OCI-LY7 (cell line): ENCODE data around the gene PCTP. TPM values are rescaled to one million over a fixed set of nuclear protein-coding genes. Genes with fewer than 3 reads are reported as not detected.

ENCODE experiments used
- BruUV-seq: library from RNA; stranded (reverse); fragments of 400-500 nt; replicated peaks from 2 replicates; lab custom pipeline; 2021; lab: Mats Ljungman, UMichigan
- CTCF ChIA-PET: fragments of 300-600 bp; sonication (Branson Sonifier 250); formaldehyde crosslinking; loops from one replicate; lab custom pipeline; 2022; ENCODE audit warnings: antibody characterized with exemption; ENCODE audit not compliant: unreplicated experiment; lab: Charles Lee
- POLR2A ChIA-PET: fragments of 300-600 bp; sonication (Branson Sonifier 250); formaldehyde crosslinking; loops from one replicate; lab custom pipeline; 2022; ENCODE audit warnings: antibody characterized with exemption; lab: Charles Lee
- DNase-seq: peaks from one replicate; pipeline ENCODE4 v3.0.0-alpha.2; 2015; ENCODE audit warnings: low spot score
- H2AFZ ChIP-seq: fragments of 200-600 bp; sonication (generic), shearing (Covaris generic); 2 replicates; pipeline ENCODE4 v1.6.1; 2014; ENCODE audit warnings: mild to moderate bottlenecking, antibody characterized with exemption, low read length, moderate library complexity
- H3K27ac ChIP-seq: fragments of 200-600 bp; sonication (generic); 2 replicates; pipeline ENCODE4 v1.5.1; 2014; ENCODE audit warnings: mixed run types, low read depth, mild to moderate bottlenecking, moderate library complexity, low read length, inconsistent platforms; ENCODE audit not compliant: poor library complexity, severe bottlenecking
- H3K36me3 ChIP-seq: fragments of 200-600 bp; sonication (generic); 2 replicates; pipeline ENCODE4 v1.6.1; 2014; ENCODE audit warnings: mild to moderate bottlenecking, antibody characterized with exemption, low read length, moderate library complexity, mixed read lengths; ENCODE audit not compliant: insufficient read depth
- H3K4me1 ChIP-seq: fragments of 200-600 bp; sonication (generic); 2 replicates; pipeline ENCODE4 v1.5.1; 2014; ENCODE audit warnings: mild to moderate bottlenecking, low read length; ENCODE audit not compliant: insufficient read depth, poor library complexity, severe bottlenecking
- H3K4me2 ChIP-seq: fragments of 200-600 bp; sonication (generic); 2 replicates; pipeline ENCODE4 v1.6.1; 2014; ENCODE audit warnings: mild to moderate bottlenecking, low read length
- H3K4me3 ChIP-seq: fragments of 200-600 bp; sonication (generic); 2 replicates; pipeline ENCODE4 v1.5.1; 2014; ENCODE audit warnings: mild to moderate bottlenecking, low read depth, low read length; ENCODE audit not compliant: poor library complexity, severe bottlenecking
- H3K79me2 ChIP-seq: fragments of 200-600 bp; sonication (generic); 2 replicates; pipeline ENCODE4 v1.6.1; 2016; ENCODE audit warnings: low read depth, mild to moderate bottlenecking, low read length, moderate library complexity, mixed read lengths; ENCODE audit not compliant: insufficient read depth
- H3K9me2 ChIP-seq: fragments of 200-600 bp; sonication (generic); 2 replicates; pipeline ENCODE4 v1.6.1; 2016; ENCODE audit warnings: mild to moderate bottlenecking, low read length, mixed read lengths; ENCODE audit not compliant: insufficient read depth
- H3K9me3 ChIP-seq: fragments of 200-600 bp; sonication (generic); 2 replicates; pipeline ENCODE4 v1.6.1; 2014; ENCODE audit warnings: mild to moderate bottlenecking, mixed run types, low read length, mixed read lengths
- H4K20me1 ChIP-seq: fragments of 200-600 bp; sonication (generic); 2 replicates; pipeline ENCODE4 v1.6.1; 2014; ENCODE audit warnings: mild to moderate bottlenecking, antibody characterized with exemption, low read length, moderate library complexity, mixed read lengths; ENCODE audit not compliant: insufficient read depth
- CTCF ChIP-seq: fragments of 200-600 bp; sonication (generic); conservative IDR thresholded peaks from 2 replicates; pipeline ENCODE4 v1.5.1; 2014; ENCODE audit warnings: mild to moderate bottlenecking, antibody characterized with exemption, low read length, moderate library complexity, mixed read lengths
- EZH2phosphoT487 ChIP-seq: fragments of 200-600 bp; sonication (generic); IDR thresholded peaks from 2 replicates; pipeline ENCODE4 v1.6.1; 2018; ENCODE audit warnings: low read depth, borderline replicate concordance, mild to moderate bottlenecking, mixed run types, antibody characterized with exemption, low read length, moderate library complexity, mixed read lengths
- intact Hi-C: fragments of 100-400 bp; cut with micrococcal nuclease; formaldehyde crosslinking; loops from one replicate; pipeline ENCODE4 v1.10.0; 2022; ENCODE audit not compliant: unreplicated experiment
- total RNA-seq, 2 experiments: library from RNA; depleted of rRNA in 1 of 2; stranded (reverse); fragments of >200 nt in 1 of 2; shearing (Covaris generic) in 1 of 2; gene quantifications; 2 replicates each; pipeline ENCODE4 v1.2.3, GENCODE V29; 2014 to 2022

PCTP gene
- total RNA-seq, 2 experiments from 2014 or later: 6.1 to 9.4 TPM

GRCh38 chr17:55730808-55731207 is 20.0 kb upstream of the PCTP start:
- no peak for TF ChIP-seq CTCF
- TF ChIP-seq EZH2phosphoT487: no peak
- H3K27ac ChIP-seq: no peak overlapping the region
- H3K4me1 ChIP-seq: peaks cover 11% of the 10 kb centered on the region
- POLR2A ChIA-PET: interaction anchor here (0.8 kb wide), 1 partner anchor 15 kb away, joined by 3 read pairs; no protein-coding TSS in a partner anchor
- no peaks in the 10 kb centered on the region for H3K9me3 ChIP-seq
- H2AFZ ChIP-seq: peak overlapping the region; percentile 12; the same call in 1 of the 2 replicates
- BruUV-seq: no TSS peak
- H3K4me2 ChIP-seq: no peak overlapping the region
- H4K20me1 ChIP-seq: no peaks in the 10 kb centered on the region
- H3K36me3 ChIP-seq: no peaks in the 10 kb centered on the region
- no peaks in the 10 kb centered on the region for H3K9me2 ChIP-seq
- DNase-seq: no peak
- no peaks in the 10 kb centered on the region for H3K79me2 ChIP-seq
- intact Hi-C loops: no loop called here
- H3K4me3 ChIP-seq: no peak overlapping the region
- CTCF ChIA-PET: no interaction called here

- no TSS peak for BruUV-seq
- no peak for DNase-seq
- Histone ChIP-seq H3K4me1 (peaks cover 11% of the 10 kb centered on the region), H3K79me2 (no peaks in the 10 kb centered on the region), H3K27ac (no peak overlapping the region), H4K20me1 (no peaks in the 10 kb centered on the region), H3K9me3 (no peaks in the 10 kb centered on the region), H3K4me3 (no peak overlapping the region), H3K36me3 (no peaks in the 10 kb centered on the region), H3K9me2 (no peaks in the 10 kb centered on the region), H3K4me2 (no peak overlapping the region), H2AFZ (no peak overlapping the region; the same call in 1 of the 2 replicates)
- ChIA-PET POLR2A (no interaction called here), CTCF (no interaction called here)
- intact Hi-C loops: no loop called here
- TF ChIP-seq CTCF (no peak), EZH2phosphoT487 (no peak)
These were observed 19.1 kb upstream of the PCTP start for GRCh38 chr17:55731586-55732250.

GRCh38 chr17:55734128-55734781 is 16.6 kb upstream of the PCTP start:
- ChIA-PET POLR2A (interaction anchor here (0.5 to 1.6 kb wide), 7 partner anchors 8 to 211 kb away, joined by 3 to 6 read pairs (median 3); partner anchors contain the start of gene PCTP), CTCF (no interaction called here)
- no peaks in the 10 kb centered on the region for H3K79me2 ChIP-seq
- peak overlapping the region; percentile 48 for H3K4me2 ChIP-seq
- intact Hi-C loops: no loop called here
- H3K9me2 ChIP-seq: no peaks in the 10 kb centered on the region
- TF ChIP-seq CTCF (no peak), EZH2phosphoT487 (no peak)
- H3K9me3 ChIP-seq: no peaks in the 10 kb centered on the region
- H3K27ac ChIP-seq: no peak overlapping the region
- H3K36me3 ChIP-seq: no peaks in the 10 kb centered on the region
- peak overlapping the region; percentile 66 for H2AFZ ChIP-seq
- no peaks in the 10 kb centered on the region for H4K20me1 ChIP-seq
- H3K4me1 ChIP-seq: peaks cover 22% of the 10 kb centered on the region
- H3K4me3 ChIP-seq: no peak overlapping the region
- peak; percentile 45 for DNase-seq
- BruUV-seq: no TSS peak
